Stimulated activated CD4-positive, alpha-beta T cell treated with anti-CD3 and anti-CD28 coated beads, Interleukin-4, amount 100 ng/mL, for 4 hours (primary cell): ENCODE data around the gene USP49.
"Not testable (repeated sequence)": the region's sequence is repeated elsewhere in the genome, so short reads cannot be mapped to it uniquely, and the experiment has no call there.

Experiments
- DNase-seq, 2 experiments: peaks; one replicate each; pipeline ENCODE4 v3.0.0-alpha.2; 2020

Gene USP49

GRCh38 chr6:41871691-41872090, 23.5 kb downstream of the USP49 start:
- DNase-seq, result no peak

GRCh38 chr6:41859356-41859755, 35.8 kb downstream of the USP49 start:
- no peak for DNase-seq

DNA sequence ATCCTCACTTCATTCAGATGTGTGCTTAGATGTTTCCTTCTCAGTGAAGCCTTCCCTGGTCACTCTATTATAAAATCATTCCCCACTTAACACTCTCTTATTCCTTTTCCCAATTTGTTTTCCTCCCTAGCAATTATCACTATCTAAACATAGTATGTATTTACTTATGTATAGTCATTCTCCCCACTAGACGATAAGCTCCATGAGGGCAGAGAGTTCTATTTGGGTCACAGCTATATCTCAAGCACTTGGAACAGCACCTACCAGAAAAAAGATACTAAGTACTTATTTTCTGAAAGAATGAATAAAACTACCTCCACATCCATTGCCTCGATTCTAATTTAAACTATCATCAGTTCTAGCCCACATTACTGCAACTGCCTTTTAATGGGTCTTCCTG, 36.5 kb downstream of the USP49 start:
- DNase-seq, result no peak

DNA sequence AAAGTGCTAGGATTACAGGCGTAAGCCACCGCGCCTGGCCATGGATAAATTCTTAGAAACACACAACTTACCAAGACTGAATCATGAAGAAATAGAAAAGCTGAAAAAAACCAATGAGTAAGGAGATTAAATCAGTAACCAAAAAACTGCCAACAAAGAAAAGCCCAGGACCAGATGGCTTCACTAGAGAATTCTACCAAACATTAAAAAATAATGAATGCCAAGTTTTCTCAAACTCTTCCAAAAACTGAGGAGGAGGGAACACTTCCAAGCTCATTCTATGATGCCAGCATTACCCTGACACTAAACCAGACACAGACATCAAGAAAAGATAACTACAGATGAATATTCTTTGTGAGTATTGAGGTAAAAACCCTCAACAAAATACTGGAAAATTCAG, 44.3 kb downstream of the USP49 start:
- no peak for DNase-seq

- peak; percentile 32 to 35 for DNase-seq
Observed at GRCh38 chr6:41846666-41847237, 48.4 kb downstream of the USP49 start.

- DNase-seq, result no peak
Observed at GRCh38 chr6:41843178-41843577, 52.0 kb downstream of the USP49 start.

DNA sequence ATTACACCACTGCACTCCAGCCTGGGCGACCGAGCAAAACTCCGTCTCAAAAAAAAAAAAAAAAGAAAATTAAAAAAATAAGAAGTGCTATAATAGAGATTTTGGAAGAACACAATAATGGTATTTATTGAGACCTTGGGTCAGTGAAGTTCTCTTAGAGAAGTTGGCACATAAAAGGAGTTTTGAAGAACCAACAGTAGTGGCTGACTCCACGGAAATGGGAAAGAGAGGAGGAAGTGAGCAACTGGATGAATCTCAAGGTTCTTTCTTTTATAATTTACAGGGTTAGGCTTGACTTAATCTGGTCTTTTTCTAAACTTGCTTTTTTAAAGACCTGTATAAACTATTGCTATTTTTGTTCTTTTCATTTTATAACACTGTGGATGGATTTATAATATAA, 54.8 kb downstream of the USP49 start:
- no peak for DNase-seq

GRCh38 chr6:41836660-41837052, 58.5 kb downstream of the USP49 start:
- no peak for DNase-seq

GRCh38 chr6:41836022-41836659, 59.0 kb downstream of the USP49 start:
- no peak for DNase-seq

DNA sequence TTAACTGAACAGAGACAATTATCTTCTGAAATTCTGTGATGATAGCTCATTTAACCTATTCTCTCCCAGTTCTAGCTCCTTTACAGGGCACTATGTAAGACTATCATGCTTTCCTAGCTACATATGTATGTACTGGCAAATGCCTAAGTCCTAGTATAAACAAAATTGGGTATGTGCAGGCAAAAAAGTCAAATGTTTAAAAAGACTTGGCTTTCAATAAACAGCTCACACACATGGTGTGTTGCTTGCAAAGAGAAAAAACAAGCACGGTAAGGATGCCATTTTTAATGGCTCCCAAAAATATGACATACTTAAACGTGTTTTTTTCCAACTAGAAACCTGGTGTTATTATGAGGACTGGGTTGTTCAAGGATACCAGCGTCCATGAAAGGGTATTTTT, 62.9 kb downstream of the USP49 start:
- DNase-seq, result no peak

- no peak for DNase-seq
Observed at GRCh38 chr6:41826343-41827022, 68.7 kb downstream of the USP49 start.

DNA sequence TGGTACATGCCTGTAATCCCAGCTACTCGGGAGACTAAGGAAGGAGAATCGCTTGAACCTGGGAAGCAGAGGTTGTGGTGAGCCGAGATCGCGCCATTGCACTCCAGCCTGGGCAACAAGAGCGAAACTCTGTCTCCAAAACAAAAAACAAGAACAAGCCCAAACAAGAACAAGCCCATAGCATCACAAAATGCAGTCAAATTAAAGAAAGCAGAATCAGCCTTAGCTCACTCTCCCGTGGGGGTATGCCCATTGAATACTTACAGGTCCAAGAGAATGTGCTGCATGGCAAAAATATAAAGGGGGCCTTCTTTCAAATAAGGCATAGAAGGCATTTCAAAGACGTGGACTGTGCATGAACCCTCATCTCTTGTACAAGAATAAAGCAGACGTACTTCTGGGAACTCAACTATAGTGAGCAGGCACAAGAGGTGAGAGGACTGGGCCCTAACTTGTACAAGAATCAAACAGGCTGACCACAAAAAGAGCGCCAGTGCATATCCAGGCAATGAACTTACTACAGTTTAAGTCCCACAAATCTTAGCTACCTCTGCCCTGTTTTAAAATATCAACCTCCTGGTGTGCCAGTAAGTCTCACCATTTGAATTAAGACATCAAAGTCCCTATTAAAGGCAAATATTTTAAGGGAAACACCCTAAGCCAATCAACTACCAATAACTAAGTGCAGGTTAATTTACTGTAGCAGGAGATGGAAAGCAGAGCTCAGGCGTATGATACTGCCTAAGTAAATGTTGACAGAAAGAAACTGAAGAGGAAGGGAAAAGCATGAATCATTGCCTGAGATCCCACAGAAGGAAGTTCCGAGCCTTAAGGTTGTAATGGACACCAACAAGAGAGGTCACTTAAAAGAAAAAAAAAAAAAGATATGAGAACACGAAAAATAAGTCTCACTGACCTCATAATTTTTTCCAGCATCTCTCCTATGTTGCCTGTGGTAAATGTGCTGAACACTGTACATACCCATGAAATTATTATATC, 70.3 kb downstream of the USP49 start:
- DNase-seq, result no peak

DNA sequence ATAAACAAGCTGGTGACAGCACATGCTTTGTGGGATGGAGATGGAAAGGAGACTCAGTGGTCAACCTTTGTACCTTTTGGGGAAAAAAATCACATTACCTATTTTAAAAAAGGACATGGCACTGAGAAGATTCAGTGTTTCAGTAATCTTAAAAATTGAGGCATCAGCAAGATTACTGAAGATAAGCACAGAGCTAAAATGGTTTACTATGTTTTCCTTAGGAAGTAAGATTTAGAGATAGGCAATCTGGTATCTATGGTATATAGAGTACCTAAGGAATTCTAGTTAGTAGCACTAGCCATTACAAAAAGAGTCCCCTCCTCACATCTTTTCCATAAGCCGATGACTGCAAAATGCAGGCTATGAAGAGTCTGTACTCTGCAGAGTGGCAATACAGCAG, 72.0 kb downstream of the USP49 start:
- no peak for DNase-seq

GRCh38 chr6:41822021-41822420, 73.2 kb downstream of the USP49 start:
- no peak for DNase-seq

GRCh38 chr6:41821266-41821665, 73.9 kb downstream of the USP49 start:
- no peak for DNase-seq

DNA sequence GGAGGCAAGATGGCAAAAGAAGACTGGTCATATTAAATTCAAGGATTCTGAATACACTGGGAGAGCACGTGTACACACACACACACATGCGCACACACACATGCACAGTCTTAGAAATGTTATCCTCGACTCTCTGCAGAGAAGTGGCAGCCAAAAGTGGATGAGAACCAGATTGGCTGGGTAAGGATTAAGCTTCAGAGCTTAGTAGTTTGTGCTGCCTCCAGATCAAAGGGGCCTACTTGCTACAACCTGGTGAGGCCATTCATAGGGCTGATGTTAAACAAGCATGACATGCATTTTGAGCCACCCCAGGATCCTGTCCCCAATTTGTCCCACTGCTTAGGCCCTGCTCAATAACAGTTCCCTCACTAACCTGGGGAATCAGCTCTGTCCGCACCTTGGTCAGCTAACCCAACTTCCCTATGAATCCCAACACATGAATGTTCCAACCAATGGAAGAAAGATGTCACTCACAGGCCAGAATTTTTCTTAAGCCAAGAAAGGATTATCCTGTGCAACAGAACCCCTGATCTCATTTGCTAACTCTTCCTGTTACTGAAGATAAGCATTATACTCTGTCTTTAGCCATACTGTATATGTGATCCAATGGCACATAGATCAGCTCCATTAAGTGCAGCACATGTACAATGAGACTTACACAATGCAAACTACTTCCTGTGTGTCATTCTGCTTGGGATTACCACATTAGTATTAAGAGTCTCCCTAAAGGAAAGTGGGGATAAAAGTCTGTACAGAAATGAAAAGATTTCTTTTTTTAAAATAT, 76.7 kb downstream of the USP49 start:
- no peak for DNase-seq

DNA sequence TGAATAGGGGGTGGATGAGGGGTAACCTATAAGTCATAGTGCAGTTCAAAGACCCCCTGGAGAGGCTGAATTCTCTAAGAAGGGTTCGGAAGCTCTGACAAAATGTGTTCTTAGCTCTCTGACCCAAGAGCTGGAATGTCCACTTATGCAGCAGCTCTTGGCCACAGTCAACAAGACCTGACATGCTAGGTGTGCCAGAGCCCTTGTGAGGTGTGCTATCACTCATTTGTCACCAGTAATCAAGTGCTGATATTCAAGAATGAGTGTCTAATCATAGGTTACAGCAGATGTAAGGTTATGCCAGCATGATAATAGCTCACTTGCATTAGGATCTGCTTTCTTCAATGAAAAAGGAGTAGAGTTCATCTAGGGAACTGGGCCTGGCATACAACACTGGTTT, 79.6 kb downstream of the USP49 start:
- DNase-seq, result no peak

DNA sequence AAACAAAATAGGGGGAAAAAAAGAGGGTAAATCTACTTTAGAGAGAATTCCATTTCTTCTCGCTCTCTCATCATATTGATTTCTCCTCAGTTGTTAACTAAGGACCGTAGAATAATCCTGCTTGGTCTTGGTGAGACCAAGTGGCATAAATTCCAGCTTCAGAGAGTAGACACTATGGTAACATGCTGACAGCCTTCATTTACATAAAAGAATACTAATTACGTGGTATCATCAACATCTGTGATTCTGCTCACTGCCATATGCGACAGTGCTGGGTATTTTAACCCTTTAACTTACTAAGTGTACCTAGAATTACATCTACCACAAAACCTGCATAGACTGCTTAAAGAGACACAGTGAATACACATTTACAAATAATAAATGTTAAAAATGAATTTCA, 80.5 kb downstream of the USP49 start:
- DNase-seq, result no peak

GRCh38 chr6:41813956-41814355, 81.2 kb downstream of the USP49 start:
- DNase-seq, result no peak

DNA sequence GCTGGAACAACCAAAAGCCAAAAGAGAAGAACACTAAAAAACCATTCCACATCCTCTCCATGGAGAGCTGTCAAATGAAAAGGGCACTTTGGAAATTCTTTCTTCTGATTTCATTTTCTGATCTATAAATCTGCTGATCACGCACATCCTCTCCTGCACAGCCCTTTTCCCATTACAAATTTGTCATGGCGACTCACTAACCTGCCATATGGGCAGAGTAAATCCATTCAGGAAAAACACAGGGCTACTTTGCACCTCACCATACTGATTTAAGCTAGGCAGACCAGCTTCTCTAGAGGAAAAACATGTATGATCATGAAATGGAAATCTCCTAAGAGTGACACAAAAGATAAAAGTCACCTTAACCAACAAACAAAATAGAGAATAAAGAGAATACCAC, 81.7 kb downstream of the USP49 start:
- DNase-seq, result no peak

GRCh38 chr6:41811946-41812345, 83.2 kb downstream of the USP49 start:
- DNase-seq, result not testable (repeated sequence)

DNA sequence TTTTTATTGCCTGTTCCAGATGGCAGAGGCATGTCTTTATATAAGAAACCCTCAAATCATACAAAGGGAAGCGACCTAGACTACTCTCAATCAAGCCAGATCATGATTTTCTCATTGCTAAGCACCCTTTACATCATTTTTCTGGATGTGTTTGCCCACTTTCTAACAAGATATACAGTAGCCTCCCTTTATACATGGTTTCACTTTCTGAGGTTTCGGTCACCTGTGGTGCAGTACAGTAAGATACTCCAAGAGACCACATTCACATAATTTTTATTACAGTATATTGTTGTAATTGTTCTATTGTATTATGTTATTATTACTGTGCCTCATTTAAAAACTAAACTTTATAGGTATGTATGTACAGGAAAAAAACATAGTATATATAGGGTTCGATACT, 84.1 kb downstream of the USP49 start:
- no peak for DNase-seq
